SJSA1 (cell line): ENCODE measurements around the gene BBS1. TPM values are rescaled to one million over a fixed set of nuclear protein-coding genes. Genes with fewer than 3 reads are reported as not detected.
"Not testable (repeated sequence)": the region's sequence is repeated elsewhere in the genome, so short reads cannot be mapped to it uniquely, and the experiment has no call there.

Experiments used
- DNase-seq, 2 experiments: peaks; one replicate each; pipeline ENCODE4 v3.0.0-alpha.2; 2015 to 2020; ENCODE audit warnings: low spot score in 2 of 2, low read depth in 1 of 2
- H3K27ac ChIP-seq: fragments of 250-450 bp; sonication (Bioruptor Pico); 2 replicates; pipeline ENCODE4 v1.5.1; 2020; ENCODE audit warnings: mild to moderate bottlenecking, moderate library complexity
- H3K27me3 ChIP-seq: fragments of 250-450 bp; sonication (Bioruptor Pico); replicated peaks from 2 replicates; pipeline ENCODE4 v1.5.1; 2020; ENCODE audit warnings: mild to moderate bottlenecking, moderate library complexity
- H3K36me3 ChIP-seq: fragments of 250-450 bp; sonication (Bioruptor Pico); 2 replicates; pipeline ENCODE4 v1.5.1; 2020; ENCODE audit warnings: mild to moderate bottlenecking
- H3K4me1 ChIP-seq: fragments of 250-450 bp; sonication (Bioruptor Pico); replicated peaks from 2 replicates; pipeline ENCODE4 v1.6.1; 2021; ENCODE audit warnings: mild to moderate bottlenecking
- H3K4me3 ChIP-seq: fragments of 250-450 bp; sonication (Bioruptor Pico); 2 replicates; pipeline ENCODE4 v1.5.1; 2020; ENCODE audit warnings: mild to moderate bottlenecking
- H3K9me3 ChIP-seq: fragments of 250-450 bp; sonication (Bioruptor Pico); replicated peaks from 2 replicates; pipeline ENCODE4 v1.5.1; 2020; ENCODE audit warnings: mild to moderate bottlenecking
- total RNA-seq: library from RNA; depleted of rRNA; stranded (reverse); fragments of >200 nt; shearing (Covaris generic); gene quantifications from 2 replicates; pipeline ENCODE4 v1.2.3, GENCODE V29; 2014; rRNA removed

BBS1 gene
- 28.7 and 38.8 TPM in 2 replicates for total RNA-seq

DNA sequence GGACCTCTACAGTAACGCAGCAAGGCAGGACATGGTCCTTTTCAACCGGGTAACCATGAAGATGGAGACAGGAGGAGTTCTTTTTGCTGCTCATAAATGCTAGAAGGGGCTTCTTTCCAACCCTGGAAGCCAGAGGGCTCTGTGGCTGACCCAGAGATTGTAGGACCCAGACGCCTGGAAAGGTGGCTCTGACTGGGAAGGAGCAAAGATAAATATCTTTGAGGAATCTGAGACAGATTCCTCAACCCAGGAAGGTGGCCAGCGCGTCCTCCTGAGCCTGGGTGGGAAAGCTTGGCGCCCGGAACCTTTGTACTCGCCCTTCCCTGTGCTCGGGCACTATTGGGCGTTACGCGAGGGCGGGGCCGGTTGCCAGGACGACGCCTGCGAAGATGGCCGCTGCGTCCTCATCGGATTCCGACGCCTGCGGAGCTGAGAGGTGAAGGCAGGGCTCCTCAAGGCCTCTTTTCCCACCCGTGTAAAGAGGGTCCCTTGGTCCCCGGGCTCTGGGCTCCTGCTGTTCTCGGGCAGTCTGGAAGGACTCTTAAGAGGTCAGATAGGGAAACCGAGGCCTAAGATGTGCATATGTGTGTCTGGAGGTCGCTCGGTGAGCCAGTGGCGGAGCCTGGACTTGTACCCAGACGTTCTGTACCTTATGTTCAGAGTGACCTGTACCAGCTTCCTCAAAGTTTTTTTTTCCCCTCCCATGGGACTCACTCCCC is at the start of gene BBS1:
BBS1 (plus strand) TSS at position 365 of the 719 bp plus-strand sequence; CDS start at position 390, 25 bp downstream.
- peak; percentile 90 to 93 for DNase-seq
- H3K27ac ChIP-seq: peak within 1 kb of the TSS; percentile 9; the same call in 1 of the 2 replicates
- H3K4me1 ChIP-seq: peaks cover 11% of the 10 kb centered on the region
- H3K36me3 ChIP-seq: peaks cover 21% of the 10 kb centered on the region
- no peaks in the 10 kb centered on the region for H3K9me3 ChIP-seq
- H3K4me3 ChIP-seq: peak within 1 kb of the TSS; percentile 65
- H3K27me3 ChIP-seq: no peaks in the 10 kb centered on the region

DNA sequence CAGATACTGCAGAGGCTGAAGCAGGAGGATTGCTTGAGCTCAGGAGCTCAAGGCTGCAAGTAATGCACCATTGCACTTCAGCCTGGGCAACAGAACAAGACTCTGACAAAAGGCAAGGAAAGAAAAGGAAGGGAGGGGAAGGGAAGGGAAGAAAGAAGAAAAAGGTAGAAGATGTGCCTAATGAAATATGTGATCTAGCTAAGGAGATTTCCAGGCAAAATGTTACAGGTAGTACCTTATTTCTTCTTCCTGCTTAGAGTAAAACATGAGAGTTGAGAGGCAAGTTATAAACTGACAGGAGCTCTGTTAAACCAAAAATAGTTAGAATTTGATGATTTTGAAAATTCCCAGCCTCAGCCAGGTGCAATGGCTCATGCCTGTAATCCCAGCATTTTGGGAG is 48.4 kb upstream of the BBS1 start:
- H3K4me1 ChIP-seq: peaks cover 4% of the 10 kb centered on the region
- no peak for DNase-seq
- H3K27ac ChIP-seq: no peak overlapping the region
- no peak overlapping the region for H3K4me3 ChIP-seq
- H3K27me3 ChIP-seq: no peaks in the 10 kb centered on the region
- H3K9me3 ChIP-seq: peaks cover 17% of the 10 kb centered on the region
- 0 out of 2 replicates have a peak, but pooled peaks cover under 1% of the 10 kb centered on the region for H3K36me3 ChIP-seq

DNA sequence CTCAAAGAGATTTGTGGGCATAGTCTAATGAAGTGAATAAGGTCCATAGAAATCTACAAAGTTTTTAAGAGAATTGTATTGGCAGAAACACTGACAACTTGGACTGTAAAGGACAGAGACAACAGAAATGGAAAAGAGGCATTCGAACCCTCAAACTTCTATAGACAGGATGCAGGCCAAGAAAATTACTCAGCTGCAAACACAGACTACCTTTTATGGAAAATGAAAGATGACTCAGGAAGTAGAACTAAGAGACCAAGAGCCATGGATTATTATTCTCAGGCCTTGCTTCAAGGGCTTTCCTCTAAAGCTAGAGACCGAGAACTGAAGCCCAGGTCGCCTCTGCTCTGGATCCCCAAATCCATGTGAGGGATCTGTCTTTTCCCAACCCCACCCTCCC is 47.5 kb upstream of the BBS1 start:
- H3K4me3 ChIP-seq: no peak overlapping the region
- peaks cover 19% of the 10 kb centered on the region for H3K9me3 ChIP-seq
- no peak overlapping the region for H3K27ac ChIP-seq
- H3K36me3 ChIP-seq: 0 out of 2 replicates have a peak, but pooled peaks cover 2% of the 10 kb centered on the region
- no peaks in the 10 kb centered on the region for H3K27me3 ChIP-seq
- H3K4me1 ChIP-seq: peaks cover 13% of the 10 kb centered on the region
- no peak for DNase-seq

DNA sequence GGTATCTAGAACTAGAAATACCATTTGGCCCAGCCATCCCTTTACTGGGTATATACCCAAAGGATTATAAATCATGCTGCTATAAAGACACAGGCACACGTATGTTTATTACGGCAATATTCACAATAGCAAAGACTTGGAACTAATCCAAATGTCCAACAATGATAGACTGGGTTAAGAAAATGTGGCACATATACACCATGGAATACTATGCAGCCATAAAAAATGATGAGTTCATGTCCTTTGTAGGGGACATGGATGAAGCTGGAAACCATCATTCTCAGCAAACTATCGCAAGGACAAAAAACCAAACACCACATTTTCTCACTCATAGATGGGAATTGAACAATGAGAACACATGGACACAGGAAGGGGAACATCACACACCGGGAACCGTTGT is 46.3 kb upstream of the BBS1 start:
- H3K4me1 ChIP-seq: peaks cover 13% of the 10 kb centered on the region
- not testable (repeated sequence) for DNase-seq, H3K27me3 ChIP-seq, H3K4me3 ChIP-seq, H3K36me3 ChIP-seq, H3K27ac ChIP-seq
- peaks cover 19% of the 10 kb centered on the region for H3K9me3 ChIP-seq

DNA sequence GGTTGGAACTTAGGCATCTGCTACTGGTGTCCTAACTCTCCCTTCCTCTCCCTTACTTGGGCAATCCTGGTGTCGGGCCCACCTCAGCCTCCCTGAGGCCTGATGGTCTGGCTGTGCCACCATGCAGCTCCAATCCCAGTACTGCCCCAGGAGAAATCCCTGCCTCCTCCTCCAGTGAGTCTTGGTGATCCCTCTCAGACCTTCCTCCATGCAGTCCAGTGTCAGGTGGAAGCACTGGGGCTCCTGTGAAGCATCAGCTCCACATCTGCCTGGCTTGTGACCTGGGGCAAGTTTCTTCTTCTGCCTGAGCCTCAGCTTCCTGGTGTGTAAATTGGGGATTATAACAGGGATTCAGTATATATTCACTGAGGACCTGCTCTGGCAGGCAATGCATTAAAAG is 45.5 kb upstream of the BBS1 start:
- Histone ChIP-seq H3K27ac (no peak overlapping the region), H3K27me3 (no peaks in the 10 kb centered on the region), H3K4me3 (no peak overlapping the region), H3K36me3 (peaks cover 6% of the 10 kb centered on the region; the same call in 1 of the 2 replicates), H3K4me1 (peaks cover 13% of the 10 kb centered on the region), H3K9me3 (peaks cover 19% of the 10 kb centered on the region)
- DNase-seq: no peak

DNA sequence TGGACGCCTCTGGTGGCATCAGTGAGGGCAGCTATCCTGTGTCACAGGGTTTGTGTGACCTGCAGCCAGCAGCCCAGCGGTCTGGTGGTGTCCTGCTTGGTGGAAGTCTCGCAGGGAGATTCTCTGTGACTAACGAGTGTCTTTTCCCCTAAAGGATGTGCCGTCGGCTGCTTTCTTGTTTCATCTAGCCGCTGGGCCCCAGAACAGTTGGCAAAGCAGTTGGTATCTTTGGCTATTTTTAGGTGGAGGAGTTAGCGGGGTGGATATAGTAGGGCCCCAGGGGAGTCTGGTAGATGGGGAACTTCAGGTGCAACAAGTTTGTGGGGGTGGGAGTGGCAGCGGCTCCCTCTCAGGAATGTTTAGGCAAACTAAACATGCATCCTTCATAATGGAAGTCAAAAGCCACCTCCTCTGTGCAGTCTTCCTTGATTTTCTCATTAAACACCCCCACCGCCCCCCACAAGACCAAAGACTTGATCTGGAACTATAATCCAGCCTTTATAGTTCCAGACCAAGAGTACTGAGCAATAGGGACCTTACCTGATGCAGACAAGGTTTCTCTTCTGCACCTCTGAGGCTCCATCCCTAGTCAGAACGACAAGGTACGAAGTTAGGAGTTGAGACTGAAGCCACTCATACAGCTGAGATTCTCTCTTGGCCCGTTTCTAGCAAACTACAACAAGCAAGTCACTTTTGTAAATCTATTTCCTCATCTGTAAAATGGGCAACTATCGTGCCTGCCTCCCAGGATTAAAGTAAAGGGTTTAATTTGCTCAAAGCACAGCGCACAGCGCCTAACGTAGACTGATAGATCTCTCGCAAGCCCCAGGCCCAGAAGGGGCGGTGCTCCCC is 44.8 kb upstream of the BBS1 start:
- H3K27me3 ChIP-seq: no peaks in the 10 kb centered on the region
- H3K4me1 ChIP-seq: peaks cover 13% of the 10 kb centered on the region
- H3K4me3 ChIP-seq: no peak overlapping the region
- no peak for DNase-seq
- no peak overlapping the region for H3K27ac ChIP-seq
- H3K9me3 ChIP-seq: peaks cover 19% of the 10 kb centered on the region
- H3K36me3 ChIP-seq: peaks cover 6% of the 10 kb centered on the region; the same call in 1 of the 2 replicates

DNA sequence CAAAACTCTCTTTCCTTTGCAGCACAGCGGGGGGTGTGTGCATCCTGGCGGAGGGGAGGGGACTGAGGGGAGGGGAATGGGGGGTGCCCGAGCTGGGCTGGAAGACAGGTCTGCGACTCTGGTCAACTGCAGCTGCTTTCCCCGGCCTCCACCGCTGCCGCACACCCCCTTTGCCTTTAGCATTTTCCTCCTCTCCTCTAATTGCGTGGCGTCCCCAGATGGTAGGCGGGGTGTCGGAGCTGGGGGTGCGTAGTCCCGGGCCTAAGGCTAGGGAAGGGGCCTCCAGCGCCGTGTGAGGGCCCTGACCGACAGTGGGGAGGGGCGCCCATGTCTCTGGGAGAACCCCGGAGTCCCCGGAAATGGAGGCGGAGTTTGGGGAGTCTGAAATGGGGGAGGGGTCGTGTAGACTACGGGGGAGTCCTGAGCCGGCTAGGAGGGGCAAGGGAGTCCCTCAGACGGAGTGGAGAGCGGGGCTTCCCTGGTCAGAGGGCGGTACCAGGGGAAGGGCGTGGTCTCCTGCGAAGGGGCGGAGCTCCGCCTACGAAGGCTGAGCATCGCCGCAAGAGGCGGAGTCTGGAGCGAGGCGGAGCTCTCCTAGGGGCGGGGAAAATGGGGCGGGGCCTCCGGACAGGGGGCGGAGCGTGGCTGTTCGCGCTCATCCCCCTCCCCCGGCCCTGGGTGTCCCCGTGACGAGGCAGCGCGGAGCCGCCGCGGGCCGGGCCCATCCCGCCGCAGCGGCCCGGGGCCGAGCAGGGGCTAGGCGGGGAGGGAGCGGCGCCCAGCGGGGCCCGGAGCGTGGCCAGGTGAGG is 44.0 kb upstream of the BBS1 start, which contains the start of gene PELI3:
PELI3 (plus strand) TSS at position 681 of the 809 bp plus-strand sequence. CDS start 1,224 bp downstream, outside the sequence.
- peak within 1 kb of the TSS; percentile 70 for H3K4me3 ChIP-seq
- DNase-seq: peak; percentile 96 to 98
- H3K27ac ChIP-seq: no peak within 1 kb of the TSS
- H3K27me3 ChIP-seq: no peaks in the 10 kb centered on the region
- H3K4me1 ChIP-seq: peaks cover 13% of the 10 kb centered on the region
- peaks cover 14% of the 10 kb centered on the region for H3K9me3 ChIP-seq
- peaks cover 10% of the 10 kb centered on the region for H3K36me3 ChIP-seq

DNA sequence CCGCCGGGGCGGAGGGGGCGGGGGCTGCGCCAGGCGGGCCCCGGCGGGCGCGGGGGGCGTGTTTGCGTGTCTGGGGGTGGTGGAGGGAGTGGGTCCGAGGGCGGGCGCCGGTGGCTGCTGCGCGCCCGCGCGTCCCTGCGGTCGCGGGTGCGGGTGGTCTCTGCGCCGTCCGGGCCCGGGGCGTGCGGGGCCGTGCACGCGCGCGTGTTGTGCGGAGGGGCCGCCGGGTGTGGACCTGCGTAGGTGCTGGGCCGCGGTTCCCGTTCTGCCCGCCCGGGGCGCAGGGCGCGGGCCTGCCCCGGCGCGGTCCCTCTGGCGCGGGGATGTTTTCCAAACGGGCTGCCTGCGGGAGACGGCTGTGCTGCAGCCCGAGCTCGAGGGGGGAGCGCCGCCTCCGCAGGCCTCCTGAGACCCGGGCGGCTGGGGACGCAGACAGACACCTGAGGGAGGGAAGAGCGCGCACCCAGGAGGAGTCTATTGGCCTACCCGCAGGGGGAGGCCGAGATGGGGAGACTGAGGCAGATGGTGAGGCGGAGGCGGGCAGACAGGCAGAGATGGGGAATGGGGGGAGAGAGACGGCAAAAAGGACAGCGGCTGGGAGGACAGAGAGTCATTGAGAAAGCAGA is 43.3 kb upstream of the BBS1 start:
- H3K9me3 ChIP-seq: peaks cover 11% of the 10 kb centered on the region
- H3K27me3 ChIP-seq: no peaks in the 10 kb centered on the region
- H3K27ac ChIP-seq: no peak overlapping the region
- peak; percentile 42 to 68 for DNase-seq
- H3K4me3 ChIP-seq: peak overlapping the region; percentile 70
- H3K4me1 ChIP-seq: peaks cover 13% of the 10 kb centered on the region
- peaks cover 12% of the 10 kb centered on the region for H3K36me3 ChIP-seq

DNA sequence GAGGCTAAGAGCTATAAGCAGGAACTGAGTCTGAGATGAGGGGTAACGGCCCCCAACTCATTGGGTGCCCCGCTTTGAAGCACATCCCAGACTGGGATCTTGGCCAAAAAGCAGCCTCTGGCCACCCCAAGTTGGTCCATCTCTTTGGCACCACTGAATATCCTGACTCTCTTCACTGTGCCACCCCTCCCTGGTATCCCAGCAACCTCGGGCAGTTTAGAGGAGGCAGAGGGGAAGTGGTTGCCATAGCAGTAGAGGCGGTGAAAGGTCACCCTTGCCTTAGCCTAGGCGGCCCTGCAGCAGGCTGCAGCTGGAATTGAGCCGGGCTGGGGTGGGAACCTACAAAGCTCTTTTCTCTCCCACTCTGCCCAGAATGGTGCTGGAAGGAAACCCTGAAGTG is 42.7 kb upstream of the BBS1 start:
- H3K27me3 ChIP-seq: no peaks in the 10 kb centered on the region
- H3K4me1 ChIP-seq: peaks cover 13% of the 10 kb centered on the region
- H3K36me3 ChIP-seq: peaks cover 18% of the 10 kb centered on the region
- peak overlapping the region; percentile 70 for H3K4me3 ChIP-seq
- H3K9me3 ChIP-seq: 0 out of 2 replicates have a peak, but pooled peaks cover 5% of the 10 kb centered on the region
- no peak for DNase-seq
- H3K27ac ChIP-seq: no peak overlapping the region

DNA sequence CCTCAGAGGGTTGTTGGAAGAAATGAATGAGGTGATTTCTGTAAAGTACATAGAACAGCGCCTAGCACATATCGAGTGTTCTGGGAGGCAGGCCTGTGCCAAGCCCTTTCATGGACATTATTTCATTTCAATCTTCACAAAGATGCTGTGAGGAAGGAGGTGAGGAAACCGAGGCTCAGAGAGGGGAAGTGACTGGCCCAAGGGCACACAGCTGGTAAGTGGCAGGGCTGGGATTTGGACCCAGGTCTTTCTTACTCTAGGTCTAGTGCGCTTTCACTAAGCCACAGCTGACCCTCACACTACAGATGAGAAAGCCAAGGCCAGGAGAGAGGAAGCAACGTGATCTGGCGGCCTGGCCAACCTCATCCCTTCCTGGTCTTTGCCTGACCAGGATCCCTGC is 41.7 kb upstream of the BBS1 start:
- DNase-seq: no peak
- H3K4me3 ChIP-seq: no peak overlapping the region
- H3K9me3 ChIP-seq: 0 out of 2 replicates have a peak, but pooled peaks cover 3% of the 10 kb centered on the region
- H3K27ac ChIP-seq: no peak overlapping the region
- peaks cover 13% of the 10 kb centered on the region for H3K4me1 ChIP-seq
- H3K36me3 ChIP-seq: peaks cover 27% of the 10 kb centered on the region
- no peaks in the 10 kb centered on the region for H3K27me3 ChIP-seq

DNA sequence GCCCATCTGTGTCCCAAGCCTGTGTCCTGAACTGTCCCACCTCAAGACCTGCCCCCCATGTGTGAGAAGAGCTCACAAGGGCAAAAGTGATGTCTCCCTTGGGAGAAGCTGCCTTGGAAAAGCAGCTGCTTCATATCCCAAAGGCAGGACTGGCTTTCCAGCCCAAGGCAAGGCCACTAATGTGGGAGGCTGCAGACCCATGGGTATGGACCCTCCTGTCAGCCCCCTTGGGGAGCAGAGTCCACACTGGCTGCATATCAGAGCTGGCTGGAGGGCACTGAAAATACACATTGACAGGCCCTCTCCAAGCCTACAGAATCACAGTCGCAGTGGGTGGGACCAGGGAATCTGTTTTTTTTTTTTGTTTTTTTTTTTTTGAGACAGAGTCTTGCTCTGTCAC is 41.0 kb upstream of the BBS1 start:
- Histone ChIP-seq H3K4me3 (no peak overlapping the region), H3K4me1 (peaks cover 13% of the 10 kb centered on the region), H3K36me3 (peaks cover 34% of the 10 kb centered on the region), H3K27me3 (no peaks in the 10 kb centered on the region), H3K9me3 (0 out of 2 replicates have a peak, but pooled peaks cover 2% of the 10 kb centered on the region), H3K27ac (no peak overlapping the region)
- no peak for DNase-seq

DNA sequence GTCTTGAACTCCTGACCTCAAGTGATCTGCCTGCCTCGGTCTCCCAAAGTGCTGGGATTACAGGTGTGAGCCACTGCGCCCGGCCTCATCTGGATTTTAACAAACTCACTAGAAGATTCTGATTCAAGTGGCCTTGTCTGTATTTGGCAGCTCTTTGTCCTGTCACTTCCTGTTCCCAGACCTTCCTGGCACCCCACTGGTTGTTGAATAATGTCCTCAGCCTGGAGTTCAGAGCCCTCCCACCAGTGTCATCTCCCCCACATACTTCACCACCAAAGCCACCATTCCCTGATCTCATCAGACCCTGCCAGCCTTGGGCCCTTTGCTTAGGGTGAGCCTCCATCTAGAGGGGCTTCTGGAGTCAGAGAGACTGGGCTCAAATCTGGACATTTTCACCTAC is 40.4 kb upstream of the BBS1 start:
- Histone ChIP-seq H3K4me3 (no peak overlapping the region), H3K4me1 (peaks cover 13% of the 10 kb centered on the region), H3K27ac (no peak overlapping the region), H3K9me3 (0 out of 2 replicates have a peak, but pooled peaks cover 2% of the 10 kb centered on the region), H3K36me3 (peaks cover 38% of the 10 kb centered on the region), H3K27me3 (no peaks in the 10 kb centered on the region)
- DNase-seq: no peak

DNA sequence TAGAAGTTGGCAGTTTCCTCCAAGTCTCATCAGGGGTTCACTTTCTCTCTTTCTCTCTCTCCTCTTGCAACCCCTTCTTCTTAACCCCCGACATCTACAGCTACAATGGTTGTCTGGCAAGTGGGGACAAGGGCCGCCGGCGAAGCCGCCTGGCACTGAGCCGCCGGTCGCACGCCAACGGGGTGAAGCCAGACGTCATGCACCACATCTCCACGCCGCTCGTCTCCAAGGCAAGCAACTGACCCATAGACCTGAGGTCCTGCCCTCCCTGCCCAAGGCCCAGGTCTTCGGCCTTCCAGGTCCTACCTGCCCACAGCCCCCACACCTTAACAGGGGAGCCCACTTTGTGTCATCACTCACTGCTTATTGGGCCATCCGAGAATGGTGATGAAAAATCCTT is 39.3 kb upstream of the BBS1 start:
- H3K27me3 ChIP-seq: no peaks in the 10 kb centered on the region
- no peak overlapping the region for H3K4me3 ChIP-seq
- peaks cover 13% of the 10 kb centered on the region for H3K4me1 ChIP-seq
- H3K9me3 ChIP-seq: 0 out of 2 replicates have a peak, but pooled peaks cover 2% of the 10 kb centered on the region
- no peak overlapping the region for H3K27ac ChIP-seq
- peaks cover 40% of the 10 kb centered on the region for H3K36me3 ChIP-seq
- DNase-seq: no peak
